ENCODE data around the gene TUBA4B.

DNA sequence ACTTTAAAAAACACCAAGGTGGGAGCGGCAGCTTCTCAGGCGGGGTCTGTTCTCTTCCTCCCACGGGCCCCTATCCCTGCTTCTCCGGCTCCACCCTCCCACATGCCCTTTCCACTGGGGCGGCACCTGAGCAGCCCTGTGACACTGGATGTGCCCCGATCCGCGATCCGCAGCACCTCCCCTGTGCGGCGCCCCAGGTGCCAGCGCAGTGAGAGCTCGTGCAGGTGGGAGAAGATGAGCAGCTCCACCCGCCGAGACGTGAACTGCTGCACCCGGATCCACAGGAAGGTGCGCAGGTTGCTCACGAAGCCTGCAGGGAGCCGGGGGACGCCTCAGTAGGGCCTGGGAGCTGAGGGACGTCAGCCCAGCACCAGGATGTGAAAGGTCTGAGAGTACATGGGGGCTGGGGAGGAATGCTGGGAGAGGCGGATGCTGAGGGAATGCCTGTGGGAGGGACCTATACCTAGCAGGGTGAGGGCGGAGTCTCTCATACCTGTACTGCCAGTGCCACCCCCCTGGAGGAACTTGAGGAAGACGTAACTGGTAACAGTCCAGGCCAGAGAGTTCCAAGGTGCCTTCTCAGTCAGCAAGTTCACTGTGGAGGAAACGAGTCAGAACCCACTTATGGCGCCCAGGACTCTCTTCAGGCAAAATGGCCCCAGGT lies 37.0 kb upstream of the TUBA4B start:
- TF ChIP-seq FOXM1 (IDR thresholded peaks at IDR 0.05; ENCODE audit: borderline replicate concordance) (no peak), BHLHE40 (IDR thresholded peaks at IDR 0.05; ENCODE audit: borderline replicate concordance) (no peak), SP1 (IDR thresholded peaks at IDR 0.05) (no peak), HDGF (IDR thresholded peaks at IDR 0.05; ENCODE audit: borderline replicate concordance) (no peak), ARNT (IDR thresholded peaks at IDR 0.05) (no peak), FOXA1 (IDR thresholded peaks at IDR 0.05) (no peak), ZNF384 (IDR thresholded peaks at IDR 0.05) (no peak), TARDBP (IDR thresholded peaks at IDR 0.05) (no peak), LEF1 (IDR thresholded peaks at IDR 0.05; ENCODE audit: borderline replicate concordance) (no peak), SUZ12 (IDR thresholded peaks at IDR 0.05) (no peak), L3MBTL2 (conservative IDR thresholded peaks at IDR 0.05) (no peak), NFRKB (IDR thresholded peaks at IDR 0.05) (no peak)
